NOMO-1 treated with DMSO at 0.1 percent for 48 hours (cell line): ENCODE data around the gene DHRS2.

Source experiments
- DNase-seq: peaks from one replicate; lab custom pipeline; 2025; ENCODE audit not compliant: unreplicated experiment; lab: John Stamatoyannopoulos, UW

Gene DHRS2

GRCh38 chr14:23612354-23612732 lies 23.8 kb upstream of the DHRS2 start:
- DNase-seq: no peak

GRCh38 chr14:23612802-23613201 lies 23.4 kb upstream of the DHRS2 start:
- no peak for DNase-seq

- no peak for DNase-seq
Observed at GRCh38 chr14:23613242-23614070, 22.7 kb upstream of the DHRS2 start.

GRCh38 chr14:23614395-23614828 lies 21.8 kb upstream of the DHRS2 start:
- DNase-seq: no peak

GRCh38 chr14:23615856-23616255 lies 20.3 kb upstream of the DHRS2 start:
- peak; percentile 71 for DNase-seq

GRCh38 chr14:23617539-23617938 lies 18.6 kb upstream of the DHRS2 start:
- no peak for DNase-seq

- DNase-seq: no peak
Observed at GRCh38 chr14:23618415-23618988, 17.7 kb upstream of the DHRS2 start.

GRCh38 chr14:23620177-23620702 lies 15.9 kb upstream of the DHRS2 start:
- DNase-seq: no peak

- DNase-seq: no peak
Observed at GRCh38 chr14:23621204-23621931, 14.8 kb upstream of the DHRS2 start.

GRCh38 chr14:23621932-23622730 lies 14.0 kb upstream of the DHRS2 start:
- DNase-seq: no peak

- no peak for DNase-seq
Observed at GRCh38 chr14:23622990-23623389, 13.2 kb upstream of the DHRS2 start.

GRCh38 chr14:23623962-23624361 lies 12.2 kb upstream of the DHRS2 start:
- DNase-seq: no peak

GRCh38 chr14:23624830-23625404 lies 11.2 kb upstream of the DHRS2 start:
- no peak for DNase-seq

- DNase-seq: no peak
Observed at GRCh38 chr14:23626946-23627345, 9.2 kb upstream of the DHRS2 start.

GRCh38 chr14:23627961-23628360 lies 8.2 kb upstream of the DHRS2 start:
- no peak for DNase-seq

GRCh38 chr14:23629204-23629603 lies 7.0 kb upstream of the DHRS2 start:
- no peak for DNase-seq

GRCh38 chr14:23629832-23630396 lies 6.2 kb upstream of the DHRS2 start:
- no peak for DNase-seq

GRCh38 chr14:23630687-23631086 lies 5.5 kb upstream of the DHRS2 start:
- DNase-seq: no peak

- DNase-seq: no peak
Observed at GRCh38 chr14:23631234-23631633, 4.9 kb upstream of the DHRS2 start.
